ENCODE data around the gene TTC32.
"Not testable (repeated sequence)": the region's sequence is repeated elsewhere in the genome, so short reads cannot be mapped to it uniquely, and the experiment has no call there.

TTC32 gene

GRCh38 chr2:19883486-19883885 is 18.3 kb downstream of the TTC32 start:
- Histone ChIP-seq H3K4me2 (ENCODE audit: low read length) (no peak overlapping the region), H3K9ac (ENCODE audit: low read depth, low read length) (no peak overlapping the region), H3K27me3 (ENCODE audit: control insufficient read depth, insufficient read depth, low read length) (no peaks in the 10 kb centered on the region), H3K4me3 (ENCODE audit: low read length) (no peak overlapping the region), H3K9me3 (replicated peaks; ENCODE audit: low read length) (no peaks in the 10 kb centered on the region), H3K4me1 (ENCODE audit: control insufficient read depth, insufficient read depth, low read length) (peaks cover 13% of the 10 kb centered on the region), H3K36me3 (ENCODE audit: insufficient read depth, low read length) (no peaks in the 10 kb centered on the region)

GRCh38 chr2:19882286-19882685 is 19.5 kb downstream of the TTC32 start:
- no peaks in the 10 kb centered on the region for H3K9me3 ChIP-seq (replicated peaks; ENCODE audit: low read length)
- no peaks in the 10 kb centered on the region for H3K36me3 ChIP-seq (ENCODE audit: insufficient read depth, low read length)
- H3K27me3 ChIP-seq (ENCODE audit: control insufficient read depth, insufficient read depth, low read length): no peaks in the 10 kb centered on the region

GRCh38 chr2:19881908-19882265 is 19.9 kb downstream of the TTC32 start:
- no peak overlapping the region for H3K4me2 ChIP-seq (ENCODE audit: low read length)

More at GRCh38 chr2:19882286-19882685, 19.5 kb downstream of the TTC32 start:
- Histone ChIP-seq H3K4me2 (ENCODE audit: low read length) (no peak overlapping the region), H3K9ac (ENCODE audit: low read depth, low read length) (no peak overlapping the region), H3K4me1 (ENCODE audit: control insufficient read depth, insufficient read depth, low read length) (peaks cover 13% of the 10 kb centered on the region), H3K4me3 (ENCODE audit: low read length) (no peak overlapping the region)

GRCh38 chr2:19881221-19881907 is 20.4 kb downstream of the TTC32 start:
- Histone ChIP-seq H3K4me2 (ENCODE audit: low read length) (no peak overlapping the region), H3K4me1 (ENCODE audit: control insufficient read depth, insufficient read depth, low read length) (peaks cover 6% of the 10 kb centered on the region), H3K27me3 (ENCODE audit: control insufficient read depth, insufficient read depth, low read length) (no peaks in the 10 kb centered on the region), H3K4me3 (ENCODE audit: low read length) (no peak overlapping the region), H3K36me3 (ENCODE audit: insufficient read depth, low read length) (no peaks in the 10 kb centered on the region), H3K9ac (ENCODE audit: low read depth, low read length) (no peak overlapping the region), H3K9me3 (replicated peaks; ENCODE audit: low read length) (no peaks in the 10 kb centered on the region)

More at GRCh38 chr2:19881908-19882265, 19.9 kb downstream of the TTC32 start:
- no peaks in the 10 kb centered on the region for H3K9me3 ChIP-seq (replicated peaks; ENCODE audit: low read length)
- no peak overlapping the region for H3K9ac ChIP-seq (ENCODE audit: low read depth, low read length)
- H3K27me3 ChIP-seq (ENCODE audit: control insufficient read depth, insufficient read depth, low read length): no peaks in the 10 kb centered on the region
- H3K36me3 ChIP-seq (ENCODE audit: insufficient read depth, low read length): no peaks in the 10 kb centered on the region
- peaks cover 11% of the 10 kb centered on the region for H3K4me1 ChIP-seq (ENCODE audit: control insufficient read depth, insufficient read depth, low read length)
- H3K4me3 ChIP-seq (ENCODE audit: low read length): no peak overlapping the region

DNA sequence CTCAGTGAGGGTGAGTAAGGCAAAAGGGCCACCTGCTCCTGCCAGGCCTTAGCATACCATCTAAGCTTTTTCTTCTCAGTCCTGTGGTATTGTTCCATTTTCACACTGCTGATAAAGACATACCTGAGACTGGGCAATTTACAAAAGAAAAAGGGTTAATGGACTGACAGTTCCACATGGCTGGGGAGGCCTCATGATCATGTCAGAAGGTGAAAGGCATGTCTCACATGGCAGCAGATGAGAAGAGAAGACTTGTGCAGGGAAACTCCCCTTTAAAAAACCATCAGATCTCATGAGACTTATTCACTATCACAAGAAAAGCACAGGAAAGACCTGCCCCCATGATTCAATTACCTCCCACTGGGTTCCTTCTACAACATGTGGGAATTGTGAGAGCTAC is 21.6 kb downstream of the TTC32 start:
- not testable (repeated sequence) for H3K4me1 ChIP-seq (ENCODE audit: control insufficient read depth, insufficient read depth, low read length); H3K27me3 ChIP-seq (ENCODE audit: control insufficient read depth, insufficient read depth, low read length); H3K9me3 ChIP-seq (replicated peaks; ENCODE audit: low read length); H3K4me2 ChIP-seq (ENCODE audit: low read length); H3K36me3 ChIP-seq (ENCODE audit: insufficient read depth, low read length); H3K4me3 ChIP-seq (ENCODE audit: low read length); H3K9ac ChIP-seq (ENCODE audit: low read depth, low read length)

- no peak overlapping the region for H3K4me3 ChIP-seq (ENCODE audit: low read length)
- no peak overlapping the region for H3K9ac ChIP-seq (ENCODE audit: low read depth, low read length)
- H3K4me1 ChIP-seq (ENCODE audit: control insufficient read depth, insufficient read depth, low read length): no peaks in the 10 kb centered on the region
Observed at GRCh38 chr2:19879120-19879519, 22.7 kb downstream of the TTC32 start.

DNA sequence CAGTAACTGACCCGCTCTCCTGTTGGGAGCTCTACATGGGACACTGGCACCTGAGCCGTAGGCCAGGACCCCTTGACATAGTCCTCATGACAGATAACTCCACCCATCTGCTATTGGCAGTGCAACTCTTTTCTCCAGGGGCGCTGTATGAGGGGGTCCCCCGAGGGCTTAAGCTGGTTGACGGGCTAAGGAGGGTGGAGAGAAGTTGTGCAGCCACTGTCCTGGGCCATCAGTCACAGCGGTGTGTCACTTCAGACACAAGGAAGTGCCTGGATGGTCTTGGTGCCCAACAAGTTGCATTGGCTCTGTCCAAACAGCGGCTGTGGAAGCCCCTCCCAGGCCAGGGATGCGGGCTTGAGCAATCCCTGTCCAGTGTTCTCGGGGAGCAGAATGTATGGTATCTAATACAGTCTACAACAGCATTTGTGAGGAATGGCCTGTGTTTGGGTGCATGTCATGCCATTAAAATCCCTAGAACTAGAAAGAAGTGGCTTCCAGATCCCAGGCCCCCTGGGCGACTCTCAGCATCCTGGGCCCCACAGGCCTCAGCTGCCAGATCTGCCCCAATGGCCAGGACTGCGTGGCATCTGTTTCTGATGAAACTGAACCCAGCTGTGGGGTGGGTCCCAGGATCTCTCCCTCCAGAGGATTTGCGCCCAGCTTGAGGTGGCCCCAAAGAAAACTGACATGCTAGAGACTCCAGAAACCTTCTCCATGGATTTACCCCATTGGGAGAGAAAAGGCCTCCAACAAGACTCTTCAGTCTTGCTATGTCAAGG is 23.3 kb downstream of the TTC32 start:
- H3K9me3 ChIP-seq (replicated peaks; ENCODE audit: low read length): no peaks in the 10 kb centered on the region

More at GRCh38 chr2:19879120-19879519, 22.7 kb downstream of the TTC32 start:
- Histone ChIP-seq H3K4me2 (ENCODE audit: low read length) (no peak overlapping the region), H3K36me3 (ENCODE audit: insufficient read depth, low read length) (no peaks in the 10 kb centered on the region), H3K27me3 (ENCODE audit: control insufficient read depth, insufficient read depth, low read length) (no peaks in the 10 kb centered on the region), H3K9me3 (replicated peaks; ENCODE audit: low read length) (no peaks in the 10 kb centered on the region)

GRCh38 chr2:19876751-19877150 is 25.0 kb downstream of the TTC32 start:
- no peak overlapping the region for H3K9ac ChIP-seq (ENCODE audit: low read depth, low read length)
- H3K27me3 ChIP-seq (ENCODE audit: control insufficient read depth, insufficient read depth, low read length): no peaks in the 10 kb centered on the region
- H3K4me2 ChIP-seq (ENCODE audit: low read length): no peak overlapping the region
- no peak overlapping the region for H3K4me3 ChIP-seq (ENCODE audit: low read length)
- no peaks in the 10 kb centered on the region for H3K4me1 ChIP-seq (ENCODE audit: control insufficient read depth, insufficient read depth, low read length)
- no peaks in the 10 kb centered on the region for H3K36me3 ChIP-seq (ENCODE audit: insufficient read depth, low read length)
- no peaks in the 10 kb centered on the region for H3K9me3 ChIP-seq (replicated peaks; ENCODE audit: low read length)

More for the DNA sequence above, 23.3 kb downstream of the TTC32 start:
- no peaks in the 10 kb centered on the region for H3K4me1 ChIP-seq (ENCODE audit: control insufficient read depth, insufficient read depth, low read length)
- no peak overlapping the region for H3K4me3 ChIP-seq (ENCODE audit: low read length)
- no peak overlapping the region for H3K9ac ChIP-seq (ENCODE audit: low read depth, low read length)
- H3K36me3 ChIP-seq (ENCODE audit: insufficient read depth, low read length): no peaks in the 10 kb centered on the region
- H3K4me2 ChIP-seq (ENCODE audit: low read length): no peak overlapping the region
- H3K27me3 ChIP-seq (ENCODE audit: control insufficient read depth, insufficient read depth, low read length): no peaks in the 10 kb centered on the region

- H3K4me3 ChIP-seq (ENCODE audit: low read length): no peak overlapping the region
- no peaks in the 10 kb centered on the region for H3K27me3 ChIP-seq (ENCODE audit: control insufficient read depth, insufficient read depth, low read length)
- H3K9me3 ChIP-seq (replicated peaks; ENCODE audit: low read length): no peaks in the 10 kb centered on the region
- H3K4me1 ChIP-seq (ENCODE audit: control insufficient read depth, insufficient read depth, low read length): no peaks in the 10 kb centered on the region
- H3K9ac ChIP-seq (ENCODE audit: low read depth, low read length): no peak overlapping the region
- no peak overlapping the region for H3K4me2 ChIP-seq (ENCODE audit: low read length)
- H3K36me3 ChIP-seq (ENCODE audit: insufficient read depth, low read length): no peaks in the 10 kb centered on the region
Observed at GRCh38 chr2:19875280-19875679, 26.5 kb downstream of the TTC32 start.

GRCh38 chr2:19874726-19875125 is 27.1 kb downstream of the TTC32 start:
- Histone ChIP-seq H3K4me3 (ENCODE audit: low read length) (no peak overlapping the region), H3K27me3 (ENCODE audit: control insufficient read depth, insufficient read depth, low read length) (no peaks in the 10 kb centered on the region), H3K4me2 (ENCODE audit: low read length) (no peak overlapping the region), H3K9me3 (replicated peaks; ENCODE audit: low read length) (no peaks in the 10 kb centered on the region), H3K4me1 (ENCODE audit: control insufficient read depth, insufficient read depth, low read length) (no peaks in the 10 kb centered on the region), H3K9ac (ENCODE audit: low read depth, low read length) (no peak overlapping the region), H3K36me3 (ENCODE audit: insufficient read depth, low read length) (no peaks in the 10 kb centered on the region)

DNA sequence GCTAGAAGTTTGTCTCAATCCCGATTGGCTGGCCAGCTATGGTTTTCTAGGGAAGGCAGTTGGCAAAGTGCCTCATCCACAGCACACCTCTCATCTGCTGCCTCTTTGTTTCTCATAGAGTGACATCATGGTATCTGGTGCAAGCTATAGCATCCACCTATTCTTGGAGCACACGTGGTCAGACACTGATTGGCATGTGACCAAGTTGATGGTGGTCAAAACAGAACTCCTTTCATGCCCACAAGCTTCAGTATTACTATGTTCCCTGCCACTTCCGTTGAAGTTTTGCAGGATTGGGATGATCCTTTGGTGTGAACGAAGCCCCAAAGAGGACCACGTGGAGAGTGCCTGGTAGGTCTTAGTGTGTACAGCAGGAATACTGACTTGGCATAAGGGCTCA is 28.8 kb downstream of the TTC32 start:
- H3K4me2 ChIP-seq (ENCODE audit: low read length): no peak overlapping the region
- no peak overlapping the region for H3K4me3 ChIP-seq (ENCODE audit: low read length)
- no peak overlapping the region for H3K9ac ChIP-seq (ENCODE audit: low read depth, low read length)
- no peaks in the 10 kb centered on the region for H3K36me3 ChIP-seq (ENCODE audit: insufficient read depth, low read length)
- no peaks in the 10 kb centered on the region for H3K9me3 ChIP-seq (replicated peaks; ENCODE audit: low read length)
- H3K4me1 ChIP-seq (ENCODE audit: control insufficient read depth, insufficient read depth, low read length): peaks cover 9% of the 10 kb centered on the region
- no peaks in the 10 kb centered on the region for H3K27me3 ChIP-seq (ENCODE audit: control insufficient read depth, insufficient read depth, low read length)

GRCh38 chr2:19872302-19872701 is 29.5 kb downstream of the TTC32 start:
- H3K9ac ChIP-seq (ENCODE audit: low read depth, low read length): no peak overlapping the region
- no peak overlapping the region for H3K4me2 ChIP-seq (ENCODE audit: low read length)
- H3K27me3 ChIP-seq (ENCODE audit: control insufficient read depth, insufficient read depth, low read length): no peaks in the 10 kb centered on the region
- H3K4me3 ChIP-seq (ENCODE audit: low read length): no peak overlapping the region
- H3K36me3 ChIP-seq (ENCODE audit: insufficient read depth, low read length): no peaks in the 10 kb centered on the region
- H3K9me3 ChIP-seq (replicated peaks; ENCODE audit: low read length): no peaks in the 10 kb centered on the region
- H3K4me1 ChIP-seq (ENCODE audit: control insufficient read depth, insufficient read depth, low read length): peaks cover 9% of the 10 kb centered on the region
